ENCODE results near the gene FBXO28.

DNA sequence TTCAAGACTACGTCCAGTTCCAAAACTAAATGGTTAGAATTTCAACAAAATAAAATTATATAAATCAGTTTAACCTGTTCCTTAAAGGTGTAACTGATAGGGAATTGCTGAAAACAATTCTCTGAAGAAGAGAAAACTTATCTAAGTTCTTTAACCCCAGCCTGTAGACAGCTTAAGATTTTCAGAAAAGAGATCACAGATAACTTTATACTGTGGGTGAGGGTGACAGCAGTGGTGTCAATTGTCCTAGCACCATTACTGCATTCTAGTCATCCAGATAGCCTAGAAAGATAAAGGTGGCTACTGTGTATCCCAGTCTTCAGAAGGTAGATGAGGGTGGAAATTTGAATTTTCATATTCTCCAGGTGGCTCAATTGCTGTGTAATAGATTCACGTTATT is 49.4 kb downstream of the FBXO28 start:
- TF ChIP-seq, protein P1, sequence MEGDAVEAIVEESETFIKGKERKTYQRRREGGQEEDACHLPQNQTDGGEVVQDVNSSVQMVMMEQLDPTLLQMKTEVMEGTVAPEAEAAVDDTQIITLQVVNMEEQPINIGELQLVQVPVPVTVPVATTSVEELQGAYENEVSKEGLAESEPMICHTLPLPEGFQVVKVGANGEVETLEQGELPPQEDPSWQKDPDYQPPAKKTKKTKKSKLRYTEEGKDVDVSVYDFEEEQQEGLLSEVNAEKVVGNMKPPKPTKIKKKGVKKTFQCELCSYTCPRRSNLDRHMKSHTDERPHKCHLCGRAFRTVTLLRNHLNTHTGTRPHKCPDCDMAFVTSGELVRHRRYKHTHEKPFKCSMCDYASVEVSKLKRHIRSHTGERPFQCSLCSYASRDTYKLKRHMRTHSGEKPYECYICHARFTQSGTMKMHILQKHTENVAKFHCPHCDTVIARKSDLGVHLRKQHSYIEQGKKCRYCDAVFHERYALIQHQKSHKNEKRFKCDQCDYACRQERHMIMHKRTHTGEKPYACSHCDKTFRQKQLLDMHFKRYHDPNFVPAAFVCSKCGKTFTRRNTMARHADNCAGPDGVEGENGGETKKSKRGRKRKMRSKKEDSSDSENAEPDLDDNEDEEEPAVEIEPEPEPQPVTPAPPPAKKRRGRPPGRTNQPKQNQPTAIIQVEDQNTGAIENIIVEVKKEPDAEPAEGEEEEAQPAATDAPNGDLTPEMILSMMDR (IDR thresholded peaks at IDR 0.05) = no peak
- TF ChIP-seq POLR2A (IDR thresholded peaks at IDR 0.05) = no peak

Measured in esophagus squamous epithelium (tissue), 4 donors.